ENCODE data around the gene HOMER3. TPM values are rescaled to one million over a fixed set of nuclear protein-coding genes. Genes with fewer than 3 reads are reported as not detected.

HOMER3 gene
- total and polyA plus RNA-seq, 2 donors (not counting 1 experiment from before 2014, with no cell fraction given): 23.7 to 70.2 TPM

DNA sequence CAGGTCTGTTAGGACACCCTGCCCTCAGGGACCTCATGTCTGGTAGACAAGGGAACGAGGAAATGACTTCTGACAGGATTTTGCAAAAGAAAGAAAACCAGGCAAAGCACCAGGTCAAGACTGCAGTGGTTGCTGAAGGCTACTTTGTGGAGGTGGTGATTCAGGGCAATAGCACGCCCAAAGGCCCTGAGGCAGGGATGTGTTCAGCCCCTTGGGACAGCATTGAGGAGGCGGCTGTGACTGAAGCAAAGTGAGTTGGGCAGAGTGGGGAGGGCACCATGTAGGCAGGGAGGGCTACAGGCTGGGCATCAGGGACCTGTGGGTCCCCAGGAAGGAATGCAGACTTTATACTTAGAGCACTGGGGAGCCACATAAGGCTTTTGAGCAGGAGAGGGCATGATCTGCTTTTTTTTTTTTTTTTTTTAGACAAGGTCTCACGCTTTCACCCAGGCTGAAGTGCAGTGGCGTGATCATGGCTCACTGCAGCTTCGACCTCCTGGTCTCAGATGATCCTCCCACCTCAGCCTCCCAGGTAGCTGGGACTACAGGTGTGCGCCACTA is 10.8 kb upstream of the HOMER3 start:
- no peak for DNase-seq (ENCODE audit: low read depth in 2 of 2)
- Histone ChIP-seq H3K4me3 (replicated peaks in 1 of 4; ENCODE audit: control extremely low read depth in 1 of 4, insufficient read depth in 1 of 4, low read depth in 3 of 4, low read length in 4 of 4) (no peak overlapping the region), H3K4me2 (ENCODE audit: extremely low read depth, insufficient read depth, low read length) (no peak overlapping the region), H2AFZ (ENCODE audit: low read length) (no peak overlapping the region), H3K9ac (ENCODE audit: insufficient read depth, low read length) (no peak overlapping the region), H3K27me3 (ENCODE audit: control insufficient read depth, insufficient read depth, low read length) (no peaks in the 10 kb centered on the region), H3K79me2 (ENCODE audit: control insufficient read depth, insufficient read depth, low read length) (no peaks in the 10 kb centered on the region), H3K9me3 (ENCODE audit: control insufficient read depth, insufficient read depth, low read depth, low read length) (no peaks in the 10 kb centered on the region), H4K20me1 (ENCODE audit: control insufficient read depth, extremely low read depth, insufficient read depth, low read length) (no peaks in the 10 kb centered on the region), H3K27ac (ENCODE audit: insufficient read depth, low read length) (no peak overlapping the region), H3K36me3 (ENCODE audit: control insufficient read depth, insufficient read depth, low read length) (peaks cover 1% of the 10 kb centered on the region), H3K4me1 (ENCODE audit: control insufficient read depth, extremely low read depth, insufficient read depth, low read length) (no peaks in the 10 kb centered on the region)
- TF ChIP-seq EZH2 (IDR thresholded peaks at IDR 0.05; ENCODE audit: low read length, missing control alignments): no peak
- TF ChIP-seq, protein P1, sequence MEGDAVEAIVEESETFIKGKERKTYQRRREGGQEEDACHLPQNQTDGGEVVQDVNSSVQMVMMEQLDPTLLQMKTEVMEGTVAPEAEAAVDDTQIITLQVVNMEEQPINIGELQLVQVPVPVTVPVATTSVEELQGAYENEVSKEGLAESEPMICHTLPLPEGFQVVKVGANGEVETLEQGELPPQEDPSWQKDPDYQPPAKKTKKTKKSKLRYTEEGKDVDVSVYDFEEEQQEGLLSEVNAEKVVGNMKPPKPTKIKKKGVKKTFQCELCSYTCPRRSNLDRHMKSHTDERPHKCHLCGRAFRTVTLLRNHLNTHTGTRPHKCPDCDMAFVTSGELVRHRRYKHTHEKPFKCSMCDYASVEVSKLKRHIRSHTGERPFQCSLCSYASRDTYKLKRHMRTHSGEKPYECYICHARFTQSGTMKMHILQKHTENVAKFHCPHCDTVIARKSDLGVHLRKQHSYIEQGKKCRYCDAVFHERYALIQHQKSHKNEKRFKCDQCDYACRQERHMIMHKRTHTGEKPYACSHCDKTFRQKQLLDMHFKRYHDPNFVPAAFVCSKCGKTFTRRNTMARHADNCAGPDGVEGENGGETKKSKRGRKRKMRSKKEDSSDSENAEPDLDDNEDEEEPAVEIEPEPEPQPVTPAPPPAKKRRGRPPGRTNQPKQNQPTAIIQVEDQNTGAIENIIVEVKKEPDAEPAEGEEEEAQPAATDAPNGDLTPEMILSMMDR (conservative IDR thresholded peaks at IDR 0.05 in 1 of 2, IDR thresholded peaks at IDR 0.05 in 1 of 2; ENCODE audit: low read depth in 1 of 2, low read length in 2 of 2): no peak

- no peaks in the 10 kb centered on the region for H3K27me3 ChIP-seq (ENCODE audit: control insufficient read depth, insufficient read depth, low read length)
- H3K4me2 ChIP-seq (ENCODE audit: extremely low read depth, insufficient read depth, low read length): no peak overlapping the region
- H3K9ac ChIP-seq (ENCODE audit: insufficient read depth, low read length): no peak overlapping the region
- H4K20me1 ChIP-seq (ENCODE audit: control insufficient read depth, extremely low read depth, insufficient read depth, low read length): no peaks in the 10 kb centered on the region
- H2AFZ ChIP-seq (ENCODE audit: low read length): no peak overlapping the region
- peaks cover 1% of the 10 kb centered on the region for H3K36me3 ChIP-seq (ENCODE audit: control insufficient read depth, insufficient read depth, low read length)
- H3K79me2 ChIP-seq (ENCODE audit: control insufficient read depth, insufficient read depth, low read length): no peaks in the 10 kb centered on the region
- no peaks in the 10 kb centered on the region for H3K4me1 ChIP-seq (ENCODE audit: control insufficient read depth, extremely low read depth, insufficient read depth, low read length)
- no peak overlapping the region for H3K27ac ChIP-seq (ENCODE audit: insufficient read depth, low read length)
- no peak for DNase-seq (ENCODE audit: low read depth in 2 of 2)
- no peak overlapping the region for H3K4me3 ChIP-seq (replicated peaks in 1 of 4; ENCODE audit: control extremely low read depth in 1 of 4, insufficient read depth in 1 of 4, low read depth in 3 of 4, low read length in 4 of 4)
- TF ChIP-seq, protein P1 (conservative IDR thresholded peaks at IDR 0.05 in 1 of 2, IDR thresholded peaks at IDR 0.05 in 1 of 2; ENCODE audit: low read depth in 1 of 2, low read length in 2 of 2): no peak
- no peak for TF ChIP-seq EZH2 (IDR thresholded peaks at IDR 0.05; ENCODE audit: low read length, missing control alignments)
- no peaks in the 10 kb centered on the region for H3K9me3 ChIP-seq (ENCODE audit: control insufficient read depth, insufficient read depth, low read depth, low read length)
Measured at GRCh38 chr19:18949858-18950257, 8.8 kb upstream of the HOMER3 start.

DNA sequence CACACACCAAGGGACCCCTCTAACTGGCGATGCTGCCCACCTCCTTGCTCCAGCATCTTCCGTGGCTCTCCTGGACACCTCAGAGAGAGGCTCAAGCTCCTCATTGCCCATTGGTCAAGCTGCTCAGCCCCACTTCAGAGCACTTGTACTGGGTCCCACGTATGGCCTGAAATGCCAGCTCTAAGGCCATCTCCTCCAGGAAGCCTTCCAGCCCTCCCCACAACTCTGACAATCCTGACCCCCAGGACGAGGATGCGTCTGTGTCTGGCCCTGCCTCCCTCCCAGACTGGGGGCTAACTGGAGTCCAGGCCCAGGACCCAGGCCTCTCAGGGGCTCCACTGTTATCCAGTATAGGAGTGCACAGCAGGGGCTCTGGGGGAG is 7.9 kb upstream of the HOMER3 start:
- no peak for DNase-seq (ENCODE audit: low read depth in 2 of 2)
- H3K4me1 ChIP-seq (ENCODE audit: control insufficient read depth, extremely low read depth, insufficient read depth, low read length): no peaks in the 10 kb centered on the region
- H4K20me1 ChIP-seq (ENCODE audit: control insufficient read depth, extremely low read depth, insufficient read depth, low read length): no peaks in the 10 kb centered on the region
- H3K27me3 ChIP-seq (ENCODE audit: control insufficient read depth, insufficient read depth, low read length): no peaks in the 10 kb centered on the region
- no peak overlapping the region for H3K27ac ChIP-seq (ENCODE audit: insufficient read depth, low read length)
- no peaks in the 10 kb centered on the region for H3K9me3 ChIP-seq (ENCODE audit: control insufficient read depth, insufficient read depth, low read depth, low read length)
- TF ChIP-seq EZH2 (IDR thresholded peaks at IDR 0.05; ENCODE audit: low read length, missing control alignments): no peak
- TF ChIP-seq, protein P1 (conservative IDR thresholded peaks at IDR 0.05 in 1 of 2, IDR thresholded peaks at IDR 0.05 in 1 of 2; ENCODE audit: low read depth in 1 of 2, low read length in 2 of 2): no peak
- no peak overlapping the region for H2AFZ ChIP-seq (ENCODE audit: low read length)
- no peak overlapping the region for H3K4me2 ChIP-seq (ENCODE audit: extremely low read depth, insufficient read depth, low read length)
- peaks cover 1% of the 10 kb centered on the region for H3K36me3 ChIP-seq (ENCODE audit: control insufficient read depth, insufficient read depth, low read length)
- H3K9ac ChIP-seq (ENCODE audit: insufficient read depth, low read length): no peak overlapping the region
- no peak overlapping the region for H3K4me3 ChIP-seq (replicated peaks in 1 of 4; ENCODE audit: control extremely low read depth in 1 of 4, insufficient read depth in 1 of 4, low read depth in 3 of 4, low read length in 4 of 4)
- H3K79me2 ChIP-seq (ENCODE audit: control insufficient read depth, insufficient read depth, low read length): no peaks in the 10 kb centered on the region
